GM12878 (cell line): ENCODE data around the gene N4BP2. TPM values are rescaled to one million over a fixed set of nuclear protein-coding genes. Genes with fewer than 3 reads are reported as not detected.

Experiments
- ATAC-seq: fragments of 200-7000 bp; cut with Tn5 transposase; 3 replicates; pipeline ENCODE4 v1.9.1; 2020; ENCODE audit warnings: mild to moderate bottlenecking, moderate library complexity
- BruUV-seq: library from RNA; stranded (reverse); fragments of 400-500 nt; replicated peaks from 2 replicates; lab custom pipeline; 2021; lab: Mats Ljungman, UMichigan
- CTCF ChIA-PET: fragments of 300-600 bp; sonication (Branson Sonifier 250); formaldehyde crosslinking; extraction: SDS; loops from one replicate; lab custom pipeline; 2021; ENCODE audit warnings: inconsistent platforms; lab: Yijun Ruan, JAX
- POLR2A ChIA-PET: fragments of 350-600 bp; formaldehyde crosslinking; extraction: SDS; loops from one replicate; lab custom pipeline; 2021; ENCODE audit warnings: inconsistent platforms; lab: Charles Lee
- RAD21 ChIA-PET: fragments of 300-600 bp; sonication (Branson Sonifier 250); formaldehyde crosslinking; loops from one replicate; lab custom pipeline; 2023; ENCODE audit warnings: antibody characterized with exemption; ENCODE audit not compliant: unreplicated experiment; lab: Charles Lee
- SMC1A ChIA-PET: fragments of 300-600 bp; sonication (Branson Sonifier 250); formaldehyde crosslinking; loops from one replicate; lab custom pipeline; 2023; ENCODE audit not compliant: unreplicated experiment, uncharacterized antibody; lab: Charles Lee
- DNase-seq: peaks from one replicate; pipeline ENCODE4 v3.0.0-alpha.2; 2011; ENCODE audit warnings: low read depth, low spot score
- FAIRE-seq: peaks from 3 replicates; lab custom pipeline; 2011; peaks lifted over from hg19 to GRCh38; lab: Jason Lieb, UNC
- H2AFZ ChIP-seq: 2 replicates; pipeline ENCODE4 v1.6.0; 2011; ENCODE audit warnings: low read depth, low read length, control low read depth; ENCODE audit not compliant: control insufficient read depth
- H3K27ac ChIP-seq: 2 replicates; pipeline ENCODE4 v1.5.1; 2011; ENCODE audit warnings: control low read depth; ENCODE audit not compliant: control insufficient read depth, insufficient read depth
- H3K27me3 ChIP-seq, 2 experiments: replicated peaks in 1 of 2; 2 replicates each; pipeline versions ENCODE4 v1.6.0 to v1.6.1; 2011; ENCODE audit warnings: low read length in 1 of 2; ENCODE audit not compliant: control insufficient read depth in 2 of 2, insufficient read depth in 2 of 2
- H3K36me3 ChIP-seq, 2 experiments: 2 replicates each; pipeline ENCODE4 v1.5.1; 2011; ENCODE audit warnings: low read length in 1 of 2; ENCODE audit not compliant: control insufficient read depth in 2 of 2, insufficient read depth in 2 of 2
- H3K4me1 ChIP-seq: 2 replicates; pipeline ENCODE4 v1.6.1; 2011; ENCODE audit warnings: mild to moderate bottlenecking, low read length, moderate library complexity, mixed read lengths; ENCODE audit not compliant: control insufficient read depth, insufficient read depth
- H3K4me2 ChIP-seq: 2 replicates; pipeline ENCODE4 v1.6.0; 2011; ENCODE audit warnings: control low read depth; ENCODE audit not compliant: control insufficient read depth, insufficient read depth
- H3K4me3 ChIP-seq: fragments of 200-600 bp; sonication (generic); 2 replicates; pipeline ENCODE4 v1.5.1; 2016
- H3K79me2 ChIP-seq: 2 replicates; pipeline ENCODE4 v1.6.0; 2011; ENCODE audit warnings: low read length; ENCODE audit not compliant: control insufficient read depth, insufficient read depth
- H3K9ac ChIP-seq: 2 replicates; pipeline ENCODE4 v1.8.0; 2011; ENCODE audit warnings: low read length, control low read depth, mixed read lengths; ENCODE audit not compliant: control insufficient read depth, insufficient read depth
- H3K9me3 ChIP-seq: replicated peaks from 3 replicates; pipeline ENCODE4 v1.5.1; 2011; ENCODE audit warnings: mild to moderate bottlenecking, low read length; ENCODE audit not compliant: control insufficient read depth, insufficient read depth
- H4K20me1 ChIP-seq: 2 replicates; pipeline ENCODE4 v1.6.0; 2011; ENCODE audit not compliant: control insufficient read depth, insufficient read depth
- ASH2L ChIP-seq: fragments of 300-600, 200-600 bp; sonication (generic); IDR thresholded peaks from 2 replicates; pipeline ENCODE4 v1.6.1; 2017; ENCODE audit warnings: low read depth, mild to moderate bottlenecking, borderline replicate concordance
- ATF3 ChIP-seq: IDR thresholded peaks from 2 replicates; pipeline ENCODE4 v1.6.1; 2011; ENCODE audit warnings: low read depth, mild to moderate bottlenecking, low read length, moderate library complexity, borderline replicate concordance; ENCODE audit errors: extremely low read depth
- CBFB ChIP-seq: IDR thresholded peaks from 2 replicates; pipeline ENCODE4 v1.6.1; 2016; ENCODE audit warnings: antibody characterized with exemption, low read depth
- CEBPZ ChIP-seq: fragments of 150-350 bp; IDR thresholded peaks from 2 replicates; pipeline ENCODE4 v1.6.1; 2016; ENCODE audit warnings: low read depth, low read length
- CREM ChIP-seq: IDR thresholded peaks from 2 replicates; pipeline ENCODE4 v1.6.1; 2014; ENCODE audit warnings: antibody characterized with exemption, low read depth
- EP300 ChIP-seq, 2 experiments: fragments of 150-350 bp in 1 of 2; IDR thresholded peaks; 2 replicates each; pipeline ENCODE4 v1.6.1; 2011 to 2012; ENCODE audit warnings: low read depth in 2 of 2, low read length in 2 of 2, borderline replicate concordance in 1 of 2, improper control_type of control experiment in 1 of 2, inconsistent platforms in 1 of 2; ENCODE audit not compliant: control insufficient read depth in 1 of 2
- MLLT1 ChIP-seq: fragments of 450-650 bp; IDR thresholded peaks from 2 replicates; pipeline ENCODE4 v1.6.1; 2016; ENCODE audit warnings: mild to moderate bottlenecking
- MTA3 ChIP-seq: IDR thresholded peaks from 2 replicates; pipeline ENCODE4 v1.6.1; 2012; ENCODE audit warnings: low read length, inconsistent platforms, borderline replicate concordance
- NRF1 ChIP-seq: conservative IDR thresholded peaks from 2 replicates; pipeline ENCODE4 v1.6.1; 2011; ENCODE audit warnings: mild to moderate bottlenecking, low read depth, low read length, improper control_type of control experiment
- PML ChIP-seq: IDR thresholded peaks from 2 replicates; pipeline ENCODE4 v1.6.1; 2012; ENCODE audit warnings: low read length, inconsistent platforms
- RELA ChIP-seq: fragments of 450-650 bp; IDR thresholded peaks from 2 replicates; pipeline ENCODE4 v1.8.0; 2014; ENCODE audit warnings: borderline replicate concordance; ENCODE audit not compliant: partially characterized antibody
- RUNX3 ChIP-seq: IDR thresholded peaks from 2 replicates; pipeline ENCODE4 v1.6.1; 2012; ENCODE audit warnings: low read length, inconsistent platforms
- SIN3A ChIP-seq: IDR thresholded peaks from 2 replicates; pipeline ENCODE4 v1.6.1; 2012; ENCODE audit warnings: low read depth, low read length, improper control_type of control experiment
- TARDBP ChIP-seq: IDR thresholded peaks from 2 replicates; pipeline ENCODE4 v1.6.1; 2016; ENCODE audit warnings: borderline replicate concordance
- TCF12 ChIP-seq: IDR thresholded peaks from 2 replicates; pipeline ENCODE4 v1.6.1; 2011; ENCODE audit warnings: low read depth, mild to moderate bottlenecking, low read length
- YBX1 ChIP-seq: fragments of 450-650 bp; IDR thresholded peaks from 2 replicates; pipeline ENCODE4 v1.6.1; 2016; ENCODE audit warnings: antibody characterized with exemption
- ZNF207 ChIP-seq: fragments of 450-650 bp; IDR thresholded peaks from 2 replicates; pipeline ENCODE4 v1.6.1; 2014; ENCODE audit warnings: antibody characterized with exemption, mild to moderate bottlenecking, borderline replicate concordance
- ZNF217 ChIP-seq: fragments of 450-650 bp; IDR thresholded peaks from 2 replicates; pipeline ENCODE4 v1.6.1; 2017; ENCODE audit warnings: antibody characterized with exemption, mild to moderate bottlenecking
- WGBS: methylation state at CpG from one replicate; pipeline ENCODE4 v1.1.6; 2016; ENCODE audit warnings: low lambda C conversion rate; ENCODE audit not compliant: insufficient replicate concordance, insufficient coverage; ENCODE audit errors: missing lambda C conversion rate; 5-methylcytosine and 5-hydroxymethylcytosine counted together
- in situ Hi-C: fragments of 300-500 bp; cut with MboI; formaldehyde crosslinking; loops from 9 replicates; pipeline ENCODE4 v1.14.3; 2018; ENCODE audit warnings: mixed read lengths
- intact Hi-C: fragments of 100-400 bp; cut with micrococcal nuclease; formaldehyde crosslinking; loops from one replicate; pipeline ENCODE4 v1.14.2; 2022; ENCODE audit not compliant: unreplicated experiment
- polyA plus RNA-seq, 11 experiments: library from polyadenylated mRNA; depleted of rRNA in 4 of 11; unstranded in 6 of 11; stranded (reverse) in 5 of 11; fragments of >200 nt; fragmentation: Nextera tagmentation in 4 of 11; fragmentation: Illumina TruSeq in 1 of 11; extraction: Ambion mirVana in 4 of 11; extraction: Trizol in 1 of 11; gene quantifications; 1 replicate in 1 of 11; 2 replicates in 10 of 11; pipeline versions ENCODE4 v1.2.1 to v1.2.3, GENCODE V29; 2011 to 2016; ENCODE audit warnings: inconsistent platforms in 2 of 11, missing spikeins in 2 of 11, low read depth in 1 of 11
- total RNA-seq, 4 experiments: library from RNA; depleted of rRNA in 3 of 4; stranded (reverse); fragments of >200 nt in 3 of 4; fragmentation: Illumina TruSeq in 1 of 4; extraction: Trizol in 1 of 4; gene quantifications; 2 replicates each; pipeline versions ENCODE4 v1.2.1 to v1.2.3, GENCODE V29; 2013 to 2021

N4BP2 gene
- total and polyA plus RNA-seq, 10 of the 15 experiments (the other 5 are each of a cell fraction or from before 2014, with no cell fraction given), result 2.3 to 18.7 (median 10.0) TPM

- BruUV-seq, result no TSS peak
- FAIRE-seq (no peak), ATAC-seq (peak; percentile 3), DNase-seq (no peak)
- no peaks in the 10 kb centered on the region for H3K9me3 ChIP-seq
- H3K4me2 ChIP-seq, result peak overlapping the region; percentile 81
- H3K79me2 ChIP-seq, result peaks cover 89% of the 10 kb centered on the region
- peak overlapping the region; percentile 54 for H2AFZ ChIP-seq
- H3K9ac ChIP-seq, result peak overlapping the region; percentile 99
- H3K4me3 ChIP-seq, result peak overlapping the region; percentile 88
- ChIA-PET POLR2A (interaction anchor here (0.6 to 12.0 kb wide), 11 partner anchors 9 to 120 kb away, joined by 3 to 214 read pairs (median 4); no protein-coding TSS in a partner anchor), RAD21 (interaction anchor here (1.0 to 18.0 kb wide), 11 partner anchors 6 to 268 kb away, joined by 3 to 356 read pairs (median 10); partner anchors contain the start of gene RHOH), CTCF (interaction anchor here (1.1 to 11.5 kb wide), 10 partner anchors 8 to 527 kb away, joined by 3 to 121 read pairs (median 4); no protein-coding TSS in a partner anchor), SMC1A (interaction anchor here (0.9 to 20.3 kb wide), 12 partner anchors 6 to 133 kb away, joined by 3 to 374 read pairs (median 5); partner anchors contain the start of gene RHOH)
- no peaks in the 10 kb centered on the region for H3K27me3 ChIP-seq
- peak overlapping the region; percentile 92 for H3K27ac ChIP-seq
- intact Hi-C loops (loop anchor here (5.0 to 10.0 kb wide), 4 partner anchors 481 to 1146 kb away; no protein-coding TSS in a partner anchor), in situ Hi-C loops (loop anchor here (25.0 kb wide), 1 partner anchor 1379 kb away; the partner anchor contains the start of gene TLR1)
- H3K4me1 ChIP-seq, result peaks cover 27% of the 10 kb centered on the region
- 0% methylated on average over 14 of the region's 14 CpGs for WGBS
- no peaks in the 10 kb centered on the region for H4K20me1 ChIP-seq
- H3K36me3 ChIP-seq, result no peaks in the 10 kb centered on the region
- TF ChIP-seq ASH2L (no peak), CREM (no peak), EP300 (IDR thresholded peaks at IDR 0.05; ENCODE audit: borderline replicate concordance in 1 of 2, control insufficient read depth in 1 of 2, low read depth in 2 of 2, low read length in 2 of 2) (no peak), ZNF217 (no peak), NRF1 (no peak), SIN3A (0 out of 2 replicates have a peak, but pooled peaks have one; percentile 44), ATF3 (no peak), MLLT1 (peak; percentile 51; the same call in 1 of the 2 replicates), TCF12 (no peak), RUNX3 (no peak), TARDBP (no peak), ZNF207 (no peak), PML (no peak), MTA3 (no peak), CEBPZ (no peak), RELA (no peak), YBX1 (no peak), CBFB (no peak)
Observed at GRCh38 chr4:40190880-40191815, 134.5 kb downstream of the N4BP2 start.
